COR-L47 (cell line): ENCODE data around the gene CACNA2D3.

ENCODE experiments used
- DNase-seq: peaks from one replicate; lab custom pipeline; 2025; lab: John Stamatoyannopoulos, UW

The CACNA2D3 gene

DNA sequence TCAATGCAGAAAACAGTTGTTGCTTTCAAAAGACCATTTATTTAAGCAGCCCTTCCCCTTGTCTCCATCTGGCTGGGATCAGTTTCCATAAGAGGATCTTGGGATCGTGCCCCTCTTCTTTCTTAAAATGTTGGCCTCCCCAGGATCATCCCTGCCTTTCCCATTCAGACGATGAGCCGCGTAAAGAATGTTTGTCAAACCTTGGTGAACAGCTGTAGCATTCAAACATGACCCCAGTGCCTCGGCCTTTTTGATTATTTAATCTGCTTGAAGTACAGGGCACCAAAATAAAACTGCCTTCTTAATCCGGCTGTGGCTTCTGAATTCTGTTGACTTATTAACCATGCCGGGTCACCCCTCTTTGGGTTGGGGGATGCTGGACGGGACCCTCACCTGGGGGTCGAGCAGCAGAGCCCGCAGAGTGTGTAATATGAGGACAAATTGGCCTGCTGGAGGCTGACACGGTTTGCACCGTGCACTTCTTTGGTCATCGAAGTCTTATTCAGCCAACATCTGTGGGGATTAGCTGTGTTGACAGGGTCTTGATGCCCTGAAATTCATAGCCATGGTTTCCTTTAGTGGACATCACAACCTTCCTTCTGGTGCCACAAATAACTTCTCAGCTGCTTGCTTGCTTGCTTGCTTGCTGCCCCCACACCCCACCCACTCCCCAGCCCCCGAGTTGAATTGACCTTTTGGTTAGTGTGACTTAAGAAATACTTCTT, 805.9 kb downstream of the CACNA2D3 start, which contains the start of gene LRTM1:
Gene LRTM1, minus strand, starts transcription at position 14 of the 725 bp plus-strand sequence. CDS start 148 bp downstream, outside the sequence.
- no peak for DNase-seq

DNA sequence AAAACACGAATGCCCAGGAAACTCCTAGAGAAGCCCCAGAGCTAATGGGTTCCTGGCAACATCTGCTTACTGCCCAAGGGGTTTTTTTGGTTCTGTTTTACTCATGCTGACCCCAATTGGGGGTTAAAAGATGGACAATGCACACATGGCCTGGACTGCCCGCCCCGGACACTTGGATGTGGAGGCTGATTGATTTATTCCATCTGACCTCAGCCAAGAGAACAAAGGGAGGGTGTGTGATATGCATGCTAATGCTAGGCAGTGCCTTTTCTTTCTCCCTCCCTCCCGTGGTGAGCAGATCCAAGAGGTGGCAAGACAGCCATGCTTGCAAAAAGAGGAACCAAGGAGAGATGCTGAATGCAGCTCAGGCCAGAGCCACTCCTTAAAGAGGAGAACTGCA, 808.8 kb downstream of the CACNA2D3 start:
- DNase-seq = no peak

GRCh38 chr3:54932606-54933005, 810.3 kb downstream of the CACNA2D3 start:
- no peak for DNase-seq

GRCh38 chr3:54935869-54936268, 813.5 kb downstream of the CACNA2D3 start:
- no peak for DNase-seq

DNA sequence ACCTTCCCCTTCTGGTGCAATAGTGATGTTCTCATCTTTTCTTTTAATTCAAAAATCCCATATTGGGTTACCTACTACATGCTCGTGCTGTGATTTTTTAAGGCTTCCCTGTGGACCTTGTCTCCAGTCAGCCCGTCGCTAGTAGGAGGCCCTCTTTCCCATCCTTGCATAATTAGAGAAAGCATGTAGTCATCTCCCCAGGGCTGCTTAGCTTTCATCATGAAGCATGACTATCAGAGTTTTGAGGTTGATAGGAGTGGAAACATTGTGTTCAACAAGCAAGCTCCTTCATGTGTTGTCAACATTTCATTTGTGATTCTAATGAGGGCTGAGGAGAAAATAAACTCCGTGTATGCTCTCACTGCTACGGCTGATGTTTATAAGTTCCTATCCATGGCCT, 814.2 kb downstream of the CACNA2D3 start:
- no peak for DNase-seq

- no peak for DNase-seq
Measured at GRCh38 chr3:54939557-54940300, 817.4 kb downstream of the CACNA2D3 start.

- DNase-seq = no peak
Measured at GRCh38 chr3:54940971-54941370, 818.6 kb downstream of the CACNA2D3 start.

GRCh38 chr3:54941690-54942362, 819.5 kb downstream of the CACNA2D3 start:
- no peak for DNase-seq

- DNase-seq = peak; percentile 28
Measured at GRCh38 chr3:54949491-54950044, 827.2 kb downstream of the CACNA2D3 start.

GRCh38 chr3:54950391-54951003, 828.1 kb downstream of the CACNA2D3 start:
- DNase-seq = no peak

GRCh38 chr3:54951405-54951804, 829.1 kb downstream of the CACNA2D3 start:
- peak; percentile 1 for DNase-seq

DNA sequence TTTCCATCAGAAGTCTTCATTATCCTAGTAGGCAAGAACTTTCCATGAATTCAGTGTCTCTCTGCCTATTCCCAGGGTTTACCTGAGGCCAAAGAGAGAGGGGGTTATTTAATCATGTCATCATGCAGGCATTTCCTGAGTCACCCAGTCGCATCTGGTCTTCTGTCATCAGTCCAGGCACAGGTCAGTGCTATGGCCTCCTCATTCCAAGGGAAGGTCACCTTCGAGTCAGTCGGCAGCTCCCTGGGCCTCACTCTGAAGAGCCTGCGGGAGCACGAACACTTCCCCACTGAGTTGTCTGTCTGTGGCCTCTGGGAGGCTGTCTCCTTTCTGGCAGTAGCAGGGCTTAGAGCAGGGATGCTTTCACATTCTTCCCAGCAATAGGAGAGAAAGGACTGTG, 831.7 kb downstream of the CACNA2D3 start:
- DNase-seq = no peak

DNA sequence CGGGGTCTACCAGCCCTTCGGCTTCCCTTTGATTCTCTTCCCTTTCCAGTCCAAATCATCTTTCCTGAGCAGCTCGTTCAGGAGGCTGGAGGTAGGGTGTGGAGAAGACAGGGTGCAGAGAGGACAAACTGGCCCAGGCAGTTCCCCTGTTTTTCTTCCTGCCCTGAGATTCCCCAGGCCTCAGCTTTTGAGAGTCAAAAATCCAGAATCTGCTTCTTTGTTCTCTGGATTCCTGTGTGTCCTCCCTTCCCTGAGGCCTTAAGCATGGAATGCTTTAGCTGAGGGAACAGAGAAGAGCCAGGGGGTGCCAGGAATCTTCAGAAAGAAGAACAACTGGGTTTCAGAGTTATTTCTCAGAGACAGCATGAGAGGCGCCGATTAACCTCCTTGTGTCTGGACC, 832.2 kb downstream of the CACNA2D3 start:
- DNase-seq = no peak

DNA sequence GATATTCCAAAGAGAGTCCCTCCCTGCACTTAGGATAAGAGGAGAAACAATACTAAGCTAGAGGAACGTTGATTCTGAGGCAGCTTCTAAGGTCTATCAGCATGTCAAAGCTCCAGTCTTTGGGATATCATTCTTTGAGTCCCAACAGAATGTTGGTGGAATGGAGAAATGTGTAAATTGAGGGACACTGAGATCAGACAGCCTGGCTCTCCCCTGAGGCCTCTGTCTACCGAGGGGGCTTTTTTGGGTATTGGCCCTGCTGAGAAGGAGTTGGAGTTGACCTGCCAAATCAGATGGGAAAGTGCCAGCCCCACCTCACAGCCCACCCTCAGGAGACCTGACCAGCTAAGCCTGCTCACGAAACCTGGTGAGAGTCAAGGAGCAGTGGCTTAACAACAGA, 833.1 kb downstream of the CACNA2D3 start:
- no peak for DNase-seq

- DNase-seq = no peak
Measured at GRCh38 chr3:54955941-54956340, 833.6 kb downstream of the CACNA2D3 start.

- DNase-seq = peak; percentile 51
Measured at GRCh38 chr3:54957711-54958110, 835.4 kb downstream of the CACNA2D3 start.

DNA sequence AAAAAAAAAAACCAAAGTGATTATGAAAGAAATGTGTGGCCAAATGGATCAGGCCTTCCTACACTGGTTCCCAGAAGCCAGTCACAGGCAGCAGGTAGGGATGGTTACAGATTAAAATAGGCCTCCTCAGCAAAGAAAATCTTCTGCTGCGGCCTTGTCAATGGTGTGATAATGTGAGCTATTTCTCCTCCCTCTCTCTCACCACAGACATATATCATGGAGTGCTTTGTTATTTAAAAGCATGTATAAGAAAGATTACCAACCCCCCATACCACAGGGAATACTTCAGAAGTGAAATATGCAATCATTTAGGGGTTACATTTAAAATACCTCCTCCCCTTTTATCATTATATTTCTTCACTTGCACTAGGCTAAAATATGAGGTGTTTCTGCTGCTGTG, 837.7 kb downstream of the CACNA2D3 start:
- no peak for DNase-seq

DNA sequence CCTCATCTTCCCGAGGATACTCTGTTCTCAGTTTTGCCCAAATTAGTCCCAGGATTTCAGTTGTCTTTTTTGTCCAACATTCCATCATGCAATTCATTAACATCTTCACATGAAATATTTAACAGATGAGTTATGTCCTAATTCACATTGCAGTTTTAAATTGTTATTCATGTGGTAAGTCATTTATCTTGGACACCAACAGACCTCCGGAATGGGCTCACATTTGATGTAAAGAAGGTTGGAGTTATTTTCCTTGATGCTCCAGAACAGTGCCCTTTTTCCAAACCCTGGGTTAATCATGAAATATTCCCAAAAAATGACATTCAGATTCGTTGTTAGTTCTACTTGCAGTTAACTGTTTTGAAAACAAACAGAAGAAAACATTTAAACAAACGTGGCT, 838.3 kb downstream of the CACNA2D3 start:
- no peak for DNase-seq

DNA sequence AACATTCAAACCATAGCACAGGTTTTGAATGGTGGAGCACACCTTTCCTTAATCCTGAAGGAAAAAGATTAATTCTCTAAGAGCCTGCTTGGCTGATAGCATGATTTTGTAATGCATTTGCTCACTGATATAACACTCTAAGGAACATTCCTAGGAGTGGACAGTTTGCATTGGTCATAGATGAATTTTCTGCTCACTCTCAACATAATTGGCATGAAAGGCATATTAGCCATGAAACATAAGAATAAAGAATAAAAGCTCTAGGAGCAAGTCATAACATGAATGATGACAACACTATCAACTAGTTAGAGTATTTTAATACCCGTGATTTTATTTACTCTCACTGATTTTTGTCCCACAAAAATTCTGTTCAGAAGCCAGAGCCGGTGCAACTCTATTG, 839.8 kb downstream of the CACNA2D3 start:
- no peak for DNase-seq

DNA sequence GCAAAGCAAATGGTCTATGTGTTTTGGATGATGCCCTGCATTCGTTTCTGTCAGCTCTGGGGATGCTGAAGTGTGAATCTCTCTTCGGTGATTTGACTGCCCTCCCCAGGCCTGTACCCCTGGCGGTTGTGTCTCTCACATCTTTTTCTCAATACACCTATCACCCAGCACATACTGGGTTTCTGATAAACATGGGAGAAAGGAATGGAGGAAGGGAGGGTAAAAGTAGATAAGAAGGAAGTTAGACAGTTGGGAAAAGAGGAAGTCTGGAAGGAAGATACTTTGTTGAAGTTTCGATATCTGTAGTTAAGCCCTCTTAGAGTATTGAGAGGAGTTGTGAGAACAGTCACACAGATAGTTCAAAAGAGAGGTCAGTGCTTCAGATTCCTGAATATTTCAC, 841.3 kb downstream of the CACNA2D3 start:
- DNase-seq = no peak

DNA sequence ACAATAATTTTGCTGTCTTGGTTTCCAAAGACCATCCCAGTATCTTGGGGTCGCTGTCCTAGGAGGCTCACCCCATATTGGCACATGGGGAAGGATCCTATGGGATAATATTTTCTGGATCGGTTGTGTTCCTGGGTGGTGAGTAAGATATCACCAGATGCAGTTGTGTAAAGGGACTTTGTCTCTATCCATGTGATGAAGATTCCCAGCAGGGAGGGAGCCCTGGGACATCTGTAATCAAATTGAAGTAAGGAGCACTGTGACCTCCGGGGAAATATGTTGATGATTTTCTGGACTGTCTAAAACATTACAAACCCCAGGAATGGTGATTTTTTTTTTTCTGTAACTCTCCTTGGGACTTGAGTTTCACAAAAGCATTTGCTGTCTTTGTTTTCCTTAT, 841.7 kb downstream of the CACNA2D3 start:
- no peak for DNase-seq

- no peak for DNase-seq
Measured at GRCh38 chr3:54965746-54966145, 843.4 kb downstream of the CACNA2D3 start.
